A673 (cell line): Measurements from ENCODE around the gene CD180. TPM values are rescaled to one million over a fixed set of nuclear protein-coding genes. Genes with fewer than 3 reads are reported as not detected.

Experiments
- BruUV-seq: library from RNA; stranded (reverse); fragments of 400-500 nt; replicated peaks from 2 replicates; lab custom pipeline; 2021; lab: Mats Ljungman, UMichigan
- CTCF ChIA-PET: fragments of 300-600 bp; sonication (Branson Sonifier 250); formaldehyde crosslinking; loops from one replicate; lab custom pipeline; 2022; ENCODE audit warnings: antibody characterized with exemption; lab: Charles Lee
- POLR2A ChIA-PET: fragments of 300-600 bp; sonication (Branson Sonifier 250); formaldehyde crosslinking; loops from one replicate; lab custom pipeline; 2022; ENCODE audit warnings: antibody characterized with exemption; ENCODE audit not compliant: low non-redundant PET; lab: Charles Lee
- DNase-seq: peaks from one replicate; pipeline ENCODE4 v3.0.0-alpha.2; 2015; ENCODE audit warnings: low spot score
- H3K27ac ChIP-seq: fragments of 200-600 bp; sonication (generic); 2 replicates; pipeline ENCODE4 v1.5.1; 2016; ENCODE audit warnings: mixed run types, low read depth, mild to moderate bottlenecking, mixed read lengths, antibody characterized with exemption, low read length; ENCODE audit not compliant: poor library complexity, severe bottlenecking
- H3K27me3 ChIP-seq: fragments of 200-600 bp; sonication (generic); replicated peaks from 2 replicates; pipeline ENCODE4 v1.6.1; 2017; ENCODE audit warnings: mixed run types, low read depth, mild to moderate bottlenecking, mixed read lengths, antibody characterized with exemption, low read length; ENCODE audit not compliant: insufficient read depth, poor library complexity
- H3K36me3 ChIP-seq: fragments of 200-600 bp; sonication (generic); 2 replicates; pipeline ENCODE4 v1.6.1; 2016; ENCODE audit warnings: mixed run types, mild to moderate bottlenecking, mixed read lengths, antibody characterized with exemption, low read length; ENCODE audit not compliant: insufficient read depth, poor library complexity, severe bottlenecking
- H3K4me1 ChIP-seq: fragments of 200-600 bp; sonication (generic); 2 replicates; pipeline ENCODE4 v1.6.1; 2017; ENCODE audit warnings: mixed run types, mild to moderate bottlenecking, mixed read lengths, antibody characterized with exemption, low read length; ENCODE audit not compliant: insufficient read depth, poor library complexity, severe bottlenecking
- H3K4me3 ChIP-seq: fragments of 200-600 bp; sonication (generic); 2 replicates; pipeline ENCODE4 v1.5.1; 2016; ENCODE audit warnings: low read depth, mixed run types, mild to moderate bottlenecking, mixed read lengths, low read length; ENCODE audit not compliant: poor library complexity, severe bottlenecking
- H3K9me3 ChIP-seq: fragments of 200-600 bp; sonication (generic); 2 replicates; pipeline ENCODE4 v1.6.1; 2016; ENCODE audit warnings: mixed run types, low read depth, mild to moderate bottlenecking, mixed read lengths, antibody characterized with exemption, low read length; ENCODE audit not compliant: poor library complexity, severe bottlenecking
- EZH2 ChIP-seq: fragments of 200-600 bp; sonication (generic); IDR thresholded peaks from 2 replicates; pipeline ENCODE4 v1.6.1; 2017; ENCODE audit warnings: borderline replicate concordance, low read depth, mild to moderate bottlenecking, mixed read lengths, antibody characterized with exemption, low read length; ENCODE audit not compliant: poor library complexity, severe bottlenecking
- intact Hi-C: fragments of 100-400 bp; cut with micrococcal nuclease; formaldehyde crosslinking; loops from one replicate; pipeline ENCODE4 v1.10.0; 2022; ENCODE audit not compliant: unreplicated experiment
- total RNA-seq: library from RNA; stranded (reverse); gene quantifications from 2 replicates; pipeline ENCODE4 v1.2.3, GENCODE V29; 2021
- TF ChIP-seq, protein P1 (sequence below): fragments of 300-800, 200-600 bp; sonication (generic); conservative IDR thresholded peaks from 2 replicates; pipeline ENCODE4 v1.5.1; 2017; ENCODE audit warnings: low read depth, mild to moderate bottlenecking, antibody characterized with exemption, low read length, moderate library complexity, mixed read lengths

Gene CD180
- total RNA-seq, 1 experiment from 2014 or later = not detected

DNA sequence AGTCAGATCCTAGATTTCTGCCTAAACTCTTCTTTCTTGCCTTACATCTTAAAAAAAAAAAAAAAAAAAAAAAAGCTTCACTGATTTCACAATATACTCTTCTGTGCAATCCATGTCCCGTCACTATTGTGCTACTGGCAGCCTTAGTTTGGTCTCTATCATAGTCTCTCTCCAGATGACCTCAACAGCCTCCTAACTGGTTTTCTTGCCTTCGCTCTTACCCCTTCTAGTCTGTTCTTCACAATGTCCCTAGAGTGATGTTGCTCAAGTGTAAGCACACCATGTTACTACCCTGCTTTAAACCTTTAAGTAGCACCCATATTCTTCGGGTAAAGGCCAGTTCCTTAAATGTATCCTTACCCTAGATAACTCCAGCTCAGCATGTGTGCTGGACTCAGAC, 25.8 kb downstream of the CD180 start:
- no peaks in the 10 kb centered on the region for H3K9me3 ChIP-seq
- DNase-seq = no peak
- no peak overlapping the region for H3K27ac ChIP-seq
- no TSS peak for BruUV-seq
- no peaks in the 10 kb centered on the region for H3K27me3 ChIP-seq
- TF ChIP-seq, protein P1, sequence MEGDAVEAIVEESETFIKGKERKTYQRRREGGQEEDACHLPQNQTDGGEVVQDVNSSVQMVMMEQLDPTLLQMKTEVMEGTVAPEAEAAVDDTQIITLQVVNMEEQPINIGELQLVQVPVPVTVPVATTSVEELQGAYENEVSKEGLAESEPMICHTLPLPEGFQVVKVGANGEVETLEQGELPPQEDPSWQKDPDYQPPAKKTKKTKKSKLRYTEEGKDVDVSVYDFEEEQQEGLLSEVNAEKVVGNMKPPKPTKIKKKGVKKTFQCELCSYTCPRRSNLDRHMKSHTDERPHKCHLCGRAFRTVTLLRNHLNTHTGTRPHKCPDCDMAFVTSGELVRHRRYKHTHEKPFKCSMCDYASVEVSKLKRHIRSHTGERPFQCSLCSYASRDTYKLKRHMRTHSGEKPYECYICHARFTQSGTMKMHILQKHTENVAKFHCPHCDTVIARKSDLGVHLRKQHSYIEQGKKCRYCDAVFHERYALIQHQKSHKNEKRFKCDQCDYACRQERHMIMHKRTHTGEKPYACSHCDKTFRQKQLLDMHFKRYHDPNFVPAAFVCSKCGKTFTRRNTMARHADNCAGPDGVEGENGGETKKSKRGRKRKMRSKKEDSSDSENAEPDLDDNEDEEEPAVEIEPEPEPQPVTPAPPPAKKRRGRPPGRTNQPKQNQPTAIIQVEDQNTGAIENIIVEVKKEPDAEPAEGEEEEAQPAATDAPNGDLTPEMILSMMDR = no peak
- no peak for TF ChIP-seq EZH2
- POLR2A ChIA-PET = interaction anchor here (0.7 kb wide), 1 partner anchor 225 kb away, joined by 13 read pairs; no protein-coding TSS in a partner anchor
- CTCF ChIA-PET = no interaction called here
- intact Hi-C loops = no loop called here
- no peaks in the 10 kb centered on the region for H3K36me3 ChIP-seq
- H3K4me3 ChIP-seq = no peak overlapping the region
- H3K4me1 ChIP-seq = no peaks in the 10 kb centered on the region

DNA sequence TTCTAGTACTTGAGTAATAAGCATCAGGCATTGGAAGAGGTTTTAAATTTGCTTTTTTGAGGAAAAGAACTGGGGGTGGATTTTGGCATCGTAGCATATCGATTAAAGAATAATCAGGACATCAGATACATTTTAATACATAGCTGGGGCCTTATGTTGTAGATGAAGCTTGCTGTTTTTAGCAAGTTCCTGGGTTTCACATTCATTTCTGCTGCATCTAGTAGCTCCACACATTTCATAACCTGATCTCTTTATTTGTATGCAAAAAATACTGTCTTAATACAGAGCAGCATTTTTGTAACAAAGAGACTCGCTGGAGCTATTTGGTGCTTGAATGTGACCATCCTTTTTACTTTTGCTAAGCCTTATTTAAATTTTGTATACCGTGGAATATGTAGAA, 28.5 kb downstream of the CD180 start:
- Histone ChIP-seq H3K4me3 (no peak overlapping the region), H3K4me1 (no peaks in the 10 kb centered on the region), H3K27me3 (no peaks in the 10 kb centered on the region), H3K9me3 (no peaks in the 10 kb centered on the region), H3K27ac (no peak overlapping the region), H3K36me3 (no peaks in the 10 kb centered on the region)
- DNase-seq = no peak
- no TSS peak for BruUV-seq
- intact Hi-C loops = no loop called here
- CTCF ChIA-PET = no interaction called here
- no peak for TF ChIP-seq EZH2
- TF ChIP-seq, protein P1 = no peak
- POLR2A ChIA-PET = no interaction called here

DNA sequence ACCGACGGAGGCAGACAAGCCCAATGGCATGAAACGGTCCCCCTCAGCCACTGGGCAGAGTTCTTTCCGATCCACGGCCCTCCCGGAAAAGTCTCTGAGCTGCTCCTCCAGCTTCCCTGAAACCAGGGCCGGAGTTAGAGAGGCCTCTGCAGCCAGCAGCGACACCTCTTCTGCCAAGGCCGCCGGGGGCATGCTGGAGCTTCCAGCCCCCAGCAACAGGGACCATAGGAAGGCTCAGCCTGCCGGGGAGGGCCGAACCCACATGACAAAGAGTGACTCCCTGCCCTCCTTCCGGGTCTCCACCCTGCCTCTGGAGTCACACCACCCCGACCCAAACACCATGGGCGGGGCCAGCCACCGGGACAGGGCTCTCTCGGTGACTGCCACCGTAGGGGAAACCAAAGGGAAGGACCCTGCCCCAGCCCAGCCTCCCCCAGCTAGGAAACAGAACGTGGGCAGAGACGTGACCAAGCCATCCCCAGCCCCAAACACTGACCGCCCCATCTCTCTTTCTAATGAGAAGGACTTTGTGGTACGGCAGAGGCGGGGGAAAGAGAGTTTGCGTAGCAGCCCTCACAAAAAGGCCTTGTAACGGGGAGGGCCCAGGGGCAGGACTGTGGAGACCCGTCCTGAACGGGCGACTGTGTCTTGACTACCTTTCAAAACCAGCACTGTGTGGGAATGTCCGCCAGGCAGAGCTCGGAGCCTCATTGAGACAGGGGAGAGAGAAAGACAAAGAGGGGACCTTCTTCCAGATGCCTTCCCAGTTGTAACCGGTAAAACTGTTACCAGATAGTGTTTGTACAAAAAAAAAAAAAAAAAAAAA, 29.9 kb downstream of the CD180 start:
- Histone ChIP-seq H3K27me3 (no peaks in the 10 kb centered on the region), H3K4me3 (no peak overlapping the region), H3K36me3 (no peaks in the 10 kb centered on the region), H3K4me1 (no peaks in the 10 kb centered on the region), H3K27ac (no peak overlapping the region), H3K9me3 (no peaks in the 10 kb centered on the region)
- ChIA-PET POLR2A (no interaction called here), CTCF (interaction anchor here (0.5 kb wide), 1 partner anchor 665 kb away, joined by 3 read pairs; no protein-coding TSS in a partner anchor)
- no TSS peak for BruUV-seq
- DNase-seq = no peak
- intact Hi-C loops = no loop called here
- TF ChIP-seq, protein P1 = no peak
- no peak for TF ChIP-seq EZH2
